ENCODE results near the gene KCNJ2.

- TF ChIP-seq, protein P1, sequence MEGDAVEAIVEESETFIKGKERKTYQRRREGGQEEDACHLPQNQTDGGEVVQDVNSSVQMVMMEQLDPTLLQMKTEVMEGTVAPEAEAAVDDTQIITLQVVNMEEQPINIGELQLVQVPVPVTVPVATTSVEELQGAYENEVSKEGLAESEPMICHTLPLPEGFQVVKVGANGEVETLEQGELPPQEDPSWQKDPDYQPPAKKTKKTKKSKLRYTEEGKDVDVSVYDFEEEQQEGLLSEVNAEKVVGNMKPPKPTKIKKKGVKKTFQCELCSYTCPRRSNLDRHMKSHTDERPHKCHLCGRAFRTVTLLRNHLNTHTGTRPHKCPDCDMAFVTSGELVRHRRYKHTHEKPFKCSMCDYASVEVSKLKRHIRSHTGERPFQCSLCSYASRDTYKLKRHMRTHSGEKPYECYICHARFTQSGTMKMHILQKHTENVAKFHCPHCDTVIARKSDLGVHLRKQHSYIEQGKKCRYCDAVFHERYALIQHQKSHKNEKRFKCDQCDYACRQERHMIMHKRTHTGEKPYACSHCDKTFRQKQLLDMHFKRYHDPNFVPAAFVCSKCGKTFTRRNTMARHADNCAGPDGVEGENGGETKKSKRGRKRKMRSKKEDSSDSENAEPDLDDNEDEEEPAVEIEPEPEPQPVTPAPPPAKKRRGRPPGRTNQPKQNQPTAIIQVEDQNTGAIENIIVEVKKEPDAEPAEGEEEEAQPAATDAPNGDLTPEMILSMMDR (IDR thresholded peaks at IDR 0.05 in 2 of 3, conservative IDR thresholded peaks at IDR 0.05 in 1 of 3; ENCODE audit: borderline replicate concordance in 1 of 3, insufficient read depth in 1 of 3, low read depth in 2 of 3, low read length in 2 of 3), result no peak
- no peak for TF ChIP-seq SRF (IDR thresholded peaks at IDR 0.05; ENCODE audit: low read depth)
- TF ChIP-seq EZH2 (IDR thresholded peaks at IDR 0.05), result no peak
- TF ChIP-seq, protein P2, sequence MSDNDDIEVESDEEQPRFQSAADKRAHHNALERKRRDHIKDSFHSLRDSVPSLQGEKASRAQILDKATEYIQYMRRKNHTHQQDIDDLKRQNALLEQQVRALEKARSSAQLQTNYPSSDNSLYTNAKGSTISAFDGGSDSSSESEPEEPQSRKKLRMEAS (IDR thresholded peaks at IDR 0.05), result no peak
- TF ChIP-seq CEBPB (IDR thresholded peaks at IDR 0.05; ENCODE audit: low read depth), result no peak
- TF ChIP-seq POLR2AphosphoS5 (IDR thresholded peaks at IDR 0.05; ENCODE audit: low read depth, low read length), result no peak
- TF ChIP-seq EGR1 (IDR thresholded peaks at IDR 0.05; ENCODE audit: low read depth), result no peak
- TF ChIP-seq RAD21 (IDR thresholded peaks at IDR 0.05; ENCODE audit: low read depth), result no peak
- TF ChIP-seq EZH2phosphoT487 (IDR thresholded peaks at IDR 0.05; ENCODE audit: borderline replicate concordance), result no peak
- no peak for TF ChIP-seq SIN3A (IDR thresholded peaks at IDR 0.05; ENCODE audit: low read depth)
Observed at GRCh38 chr17:70206361-70207010, 37.2 kb downstream of the KCNJ2 start.

Measured in HCT116 (cell line).